Caco-2 (cell line): Measurements from ENCODE around the gene MN1. TPM values are rescaled to one million over a fixed set of nuclear protein-coding genes. Genes with fewer than 3 reads are reported as not detected.

ENCODE experiments used
- BruUV-seq: library from RNA; stranded (reverse); fragments of 400-500 nt; replicated peaks from 2 replicates; lab custom pipeline; 2021; lab: Mats Ljungman, UMichigan
- CTCF ChIA-PET: fragments of 300-600 bp; sonication (Branson Sonifier 250); formaldehyde crosslinking; loops from one replicate; lab custom pipeline; 2022; ENCODE audit warnings: antibody characterized with exemption; lab: Charles Lee
- POLR2A ChIA-PET: fragments of 300-600 bp; sonication (Branson Sonifier 250); formaldehyde crosslinking; loops from one replicate; lab custom pipeline; 2022; ENCODE audit warnings: antibody characterized with exemption; lab: Charles Lee
- DNase-seq, 2 experiments: peaks; one replicate each; pipeline versions ENCODE4 v3.0.0 to v3.0.0-alpha.2; 2020 to 2022
- H3K27me3 ChIP-seq: replicated peaks from 2 replicates; pipeline ENCODE4 v1.6.0; 2011; ENCODE audit warnings: low read length; ENCODE audit not compliant: control insufficient read depth, insufficient read depth
- H3K36me3 ChIP-seq: 2 replicates; pipeline ENCODE4 v1.5.1; 2011; ENCODE audit warnings: low read length; ENCODE audit not compliant: control insufficient read depth, insufficient read depth
- H3K4me1 ChIP-seq: fragments of 250-450 bp; sonication (Bioruptor Pico); 2 replicates; pipeline ENCODE4 v1.5.1; 2020; ENCODE audit warnings: mild to moderate bottlenecking
- H3K4me3 ChIP-seq: 2 replicates; pipeline ENCODE4 v1.5.1; 2011; ENCODE audit warnings: low read depth, mild to moderate bottlenecking, control low read depth, low read length
- H3K9me3 ChIP-seq: fragments of 250-450 bp; sonication (Bioruptor Pico); 2 replicates; pipeline ENCODE4 v1.5.1; 2020; ENCODE audit warnings: mild to moderate bottlenecking, moderate library complexity
- H3K27ac Mint-ChIP-seq: one replicate; pipeline ENCODE4 v1.8.0; 2022; ENCODE audit warnings: mixed read lengths; ENCODE audit not compliant: unreplicated experiment
- H3K27me3 Mint-ChIP-seq: one replicate; pipeline ENCODE4 v1.8.0; 2022; ENCODE audit warnings: mixed read lengths; ENCODE audit not compliant: insufficient read depth, unreplicated experiment
- H3K36me3 Mint-ChIP-seq: one replicate; pipeline ENCODE4 v1.8.0; 2022; ENCODE audit warnings: mild to moderate bottlenecking, mixed read lengths; ENCODE audit not compliant: insufficient read depth, unreplicated experiment
- H3K4me1 Mint-ChIP-seq: one replicate; pipeline ENCODE4 v1.8.0; 2022; ENCODE audit warnings: low read depth, mixed read lengths; ENCODE audit not compliant: unreplicated experiment
- H3K4me3 Mint-ChIP-seq: one replicate; pipeline ENCODE4 v1.8.0; 2022; ENCODE audit warnings: mild to moderate bottlenecking, moderate library complexity, mixed read lengths; ENCODE audit not compliant: unreplicated experiment
- H3K9me3 Mint-ChIP-seq: one replicate; pipeline ENCODE4 v1.8.0; 2022; ENCODE audit warnings: mixed read lengths; ENCODE audit not compliant: unreplicated experiment
- CTCF ChIP-seq, 2 experiments: fragments of 200-600 bp in 1 of 2; IDR thresholded peaks; 1 replicate in 1 of 2; 2 replicates in 1 of 2; pipeline versions ENCODE4 v1.5.1 to v1.8.0; 2011 to 2022; ENCODE audit warnings: antibody characterized with exemption in 1 of 2, control low read depth in 1 of 2, inconsistent platforms in 1 of 2, low read depth in 1 of 2, low read length in 1 of 2, mild to moderate bottlenecking in 1 of 2, moderate library complexity in 1 of 2; ENCODE audit not compliant: insufficient read depth in 1 of 2, severe bottlenecking in 1 of 2, unreplicated experiment in 1 of 2
- intact Hi-C: fragments of 100-400 bp; cut with micrococcal nuclease; formaldehyde crosslinking; loops from one replicate; pipeline ENCODE4 v1.10.0; 2022; ENCODE audit not compliant: unreplicated experiment
- total RNA-seq: library from RNA; stranded (reverse); gene quantifications from 2 replicates; pipeline ENCODE4 v1.2.3, GENCODE V29; 2022

MN1 gene
- total RNA-seq, 1 experiment from 2014 or later: 0.32 TPM

GRCh38 chr22:27800250-27801201 lies 1.0 kb downstream of the MN1 start:
- BruUV-seq: no TSS peak
- H3K9me3 ChIP-seq: no peaks in the 10 kb centered on the region
- ChIA-PET POLR2A (no interaction called here), CTCF (interaction anchor here (0.7 to 1.3 kb wide), 3 partner anchors 21 to 1134 kb away, joined by 6 to 7 read pairs (median 6); no protein-coding TSS in a partner anchor)
- peak overlapping the region; percentile 72 for H3K4me3 ChIP-seq
- Mint-ChIP-seq H3K27ac (no peak overlapping the region), H3K9me3 (no peaks in the 10 kb centered on the region), H3K36me3 (no peaks in the 10 kb centered on the region), H3K4me3 (peak overlapping the region; percentile 71), H3K27me3 (peaks cover 7% of the 10 kb centered on the region), H3K4me1 (peaks cover 6% of the 10 kb centered on the region)
- no peak for TF ChIP-seq CTCF (IDR thresholded peaks at IDR 0.05; ENCODE audit: insufficient read depth in 1 of 2, low read depth in 1 of 2, low read length in 1 of 2, severe bottlenecking in 1 of 2, unreplicated experiment in 1 of 2)
- no peaks in the 10 kb centered on the region for H3K4me1 ChIP-seq
- intact Hi-C loops: loop anchor here (10.0 kb wide), 2 partner anchors 166 to 1126 kb away; no protein-coding TSS in a partner anchor
- H3K27me3 ChIP-seq: peaks cover 2% of the 10 kb centered on the region
- no peaks in the 10 kb centered on the region for H3K36me3 ChIP-seq
- DNase-seq: no peak

- no peaks in the 10 kb centered on the region for H3K9me3 ChIP-seq
- H3K9me3 Mint-ChIP-seq: no peaks in the 10 kb centered on the region
- no TSS peak for BruUV-seq
- CTCF ChIA-PET: interaction anchor here (0.7 kb wide), 1 partner anchor 1133 kb away, joined by 7 read pairs; no protein-coding TSS in a partner anchor
- H3K4me3 Mint-ChIP-seq: no peak overlapping the region
- peaks cover 2% of the 10 kb centered on the region for H3K27me3 ChIP-seq
- no peaks in the 10 kb centered on the region for H3K36me3 ChIP-seq
- H3K4me1 ChIP-seq: no peaks in the 10 kb centered on the region
- peaks cover 5% of the 10 kb centered on the region for H3K4me1 Mint-ChIP-seq
- POLR2A ChIA-PET: no interaction called here
- DNase-seq: no peak
- TF ChIP-seq CTCF (IDR thresholded peaks at IDR 0.05; ENCODE audit: insufficient read depth in 1 of 2, low read depth in 1 of 2, low read length in 1 of 2, severe bottlenecking in 1 of 2, unreplicated experiment in 1 of 2): no peak
- peaks cover 4% of the 10 kb centered on the region for H3K27me3 Mint-ChIP-seq
- intact Hi-C loops: loop anchor here (10.0 kb wide), 2 partner anchors 165 to 1125 kb away; no protein-coding TSS in a partner anchor
- no peak overlapping the region for H3K4me3 ChIP-seq
- no peaks in the 10 kb centered on the region for H3K36me3 Mint-ChIP-seq
- H3K27ac Mint-ChIP-seq: no peak overlapping the region
These were observed 1.7 kb downstream of the MN1 start for GRCh38 chr22:27799827-27800249.

GRCh38 chr22:27799015-27799826 lies 2.3 kb downstream of the MN1 start:
- intact Hi-C loops: no loop called here
- no peak for DNase-seq
- Mint-ChIP-seq H3K4me1 (no peaks in the 10 kb centered on the region), H3K4me3 (peak overlapping the region; percentile 10), H3K36me3 (no peaks in the 10 kb centered on the region), H3K27me3 (peaks cover 2% of the 10 kb centered on the region), H3K27ac (no peak overlapping the region), H3K9me3 (no peaks in the 10 kb centered on the region)
- Histone ChIP-seq H3K4me1 (no peaks in the 10 kb centered on the region), H3K27me3 (peaks cover 2% of the 10 kb centered on the region), H3K4me3 (no peak overlapping the region), H3K9me3 (no peaks in the 10 kb centered on the region), H3K36me3 (no peaks in the 10 kb centered on the region)
- TF ChIP-seq CTCF (IDR thresholded peaks at IDR 0.05; ENCODE audit: insufficient read depth in 1 of 2, low read depth in 1 of 2, low read length in 1 of 2, severe bottlenecking in 1 of 2, unreplicated experiment in 1 of 2): no peak
- ChIA-PET POLR2A (no interaction called here), CTCF (no interaction called here)
- BruUV-seq: no TSS peak
